HepG2 (cell line): ENCODE measurements around the gene NISCH. TPM values are rescaled to one million over a fixed set of nuclear protein-coding genes. Genes with fewer than 3 reads are reported as not detected.

ENCODE experiments used
- E2F2 ChIP-seq: sonication (generic); formaldehyde crosslinking; IDR thresholded peaks from 2 replicates; pipeline ENCODE4 v1.4.0; 2020; ENCODE audit warnings: missing genetic modification reagents, borderline replicate concordance
- HNF1A ChIP-seq, 2 experiments: sonication (generic) in 1 of 2; formaldehyde crosslinking in 1 of 2; IDR thresholded peaks; 2 replicates each; pipeline versions ENCODE4 v1.4.0 to v1.6.1; 2016 to 2020; ENCODE audit warnings: borderline replicate concordance in 1 of 2, low read depth in 1 of 2, mild to moderate bottlenecking in 1 of 2, missing genetic modification reagents in 1 of 2
- KDM3A ChIP-seq: IDR thresholded peaks from 2 replicates; pipeline ENCODE4 v1.6.1; 2018; ENCODE audit warnings: low read depth, missing compliant biosample characterization
- LBX2 ChIP-seq: sonication (generic); formaldehyde crosslinking; IDR thresholded peaks from 2 replicates; pipeline ENCODE4 v1.5.0; 2020; ENCODE audit warnings: missing genetic modification reagents, mild to moderate bottlenecking, borderline replicate concordance
- MAZ ChIP-seq, 2 experiments: sonication (generic) in 1 of 2; formaldehyde crosslinking in 1 of 2; IDR thresholded peaks; 2 replicates each; pipeline versions ENCODE4 v1.5.0 to v1.6.1; 2012 to 2020; ENCODE audit warnings: low read depth in 2 of 2, mild to moderate bottlenecking in 2 of 2, borderline replicate concordance in 1 of 2, improper control_type of control experiment in 1 of 2, low read length in 1 of 2, missing genetic modification reagents in 1 of 2, moderate library complexity in 1 of 2
- MEIS2 ChIP-seq: sonication (generic); formaldehyde crosslinking; IDR thresholded peaks from 2 replicates; pipeline ENCODE4 v1.9.0; 2021; ENCODE audit warnings: mild to moderate bottlenecking, missing genetic modification reagents
- PITX1 ChIP-seq: sonication (generic); formaldehyde crosslinking; IDR thresholded peaks from 2 replicates; pipeline ENCODE4 v1.5.1; 2020; ENCODE audit warnings: mild to moderate bottlenecking, missing genetic modification reagents
- PTBP1 ChIP-seq: fragments of 200-400 bp; formaldehyde crosslinking; IDR thresholded peaks from 2 replicates; pipeline ENCODE4 v1.6.1; 2018; ENCODE audit warnings: low read length, low read depth; ENCODE audit not compliant: poor library complexity, severe bottlenecking
- SNAPC2 ChIP-seq: sonication (generic); formaldehyde crosslinking; IDR thresholded peaks from 2 replicates; pipeline ENCODE4 v1.8.1; 2022; ENCODE audit warnings: mild to moderate bottlenecking, missing genetic modification reagents
- WIZ ChIP-seq: sonication (generic); formaldehyde crosslinking; IDR thresholded peaks from 2 replicates; pipeline ENCODE4 v1.5.1; 2020; ENCODE audit warnings: mild to moderate bottlenecking, missing genetic modification reagents
- YY1 ChIP-seq: IDR thresholded peaks from 2 replicates; pipeline ENCODE4 v1.6.1; 2011; ENCODE audit warnings: low read length, low read depth, moderate library complexity, mild to moderate bottlenecking; ENCODE audit not compliant: insufficient read depth, insufficient replicate concordance
- ZBTB3 ChIP-seq: sonication (generic); formaldehyde crosslinking; IDR thresholded peaks from 2 replicates; pipeline ENCODE4 v1.4.0; 2020; ENCODE audit warnings: low read depth, mild to moderate bottlenecking, moderate library complexity, missing genetic modification reagents, borderline replicate concordance
- ZBTB49 ChIP-seq: sonication (generic); formaldehyde crosslinking; IDR thresholded peaks from 2 replicates; pipeline ENCODE4 v1.4.0; 2020; ENCODE audit warnings: missing genetic modification reagents, borderline replicate concordance
- ZNF296 ChIP-seq: sonication (generic); formaldehyde crosslinking; conservative IDR thresholded peaks from 2 replicates; pipeline ENCODE4 v1.5.0; 2020; ENCODE audit warnings: mild to moderate bottlenecking, missing genetic modification reagents
- ZNF337 ChIP-seq: sonication (generic); formaldehyde crosslinking; IDR thresholded peaks from 2 replicates; pipeline ENCODE4 v1.5.1; 2020; ENCODE audit warnings: missing genetic modification reagents, low read depth, mild to moderate bottlenecking, borderline replicate concordance
- ZNF543 ChIP-seq: sonication (generic); formaldehyde crosslinking; IDR thresholded peaks from 2 replicates; pipeline ENCODE4 v1.4.0; 2020; ENCODE audit warnings: mild to moderate bottlenecking, missing genetic modification reagents
- ZNF569 ChIP-seq: sonication (generic); formaldehyde crosslinking; IDR thresholded peaks from 2 replicates; pipeline ENCODE4 v1.5.0; 2020; ENCODE audit warnings: mild to moderate bottlenecking, missing genetic modification reagents, moderate library complexity, borderline replicate concordance
- ZNF598 ChIP-seq: sonication (generic); formaldehyde crosslinking; IDR thresholded peaks from 2 replicates; pipeline ENCODE4 v1.5.1; 2020; ENCODE audit warnings: mild to moderate bottlenecking, missing genetic modification reagents, borderline replicate concordance
- ZNF792 ChIP-seq: IDR thresholded peaks from 2 replicates; pipeline ENCODE4 v1.6.1; 2016
- polyA plus RNA-seq, 8 experiments: library from polyadenylated mRNA; depleted of rRNA in 3 of 8; stranded (reverse) in 7 of 8; unstranded in 1 of 8; fragments of >200 nt; fragmentation: Illumina TruSeq in 4 of 8; extraction: Trizol in 4 of 8; gene quantifications; 2 replicates each; pipeline versions ENCODE4 v1.2.1 to v1.2.3, GENCODE V29; 2011 to 2016; ENCODE audit warnings: low read depth in 4 of 8, missing spikeins in 1 of 8, mixed read lengths in 1 of 8; ENCODE audit not compliant: insufficient read depth in 1 of 8
- total RNA-seq, 5 experiments: library from RNA; depleted of rRNA; stranded (reverse); fragments of >200 nt; fragmentation: Illumina TruSeq; extraction: Trizol; gene quantifications; 2 replicates each; pipeline ENCODE4 v1.2.3, GENCODE V29; 2016; ENCODE audit warnings: low read depth in 1 of 5

Gene NISCH
- total and polyA plus RNA-seq, 2 of the 13 experiments (the other 11 are each of a cell fraction or from before 2014, with no cell fraction given): 27.0 to 47.6 TPM

- TF ChIP-seq YY1 (peak; percentile 37), ZNF569 (CRISPR knock-in tag) (no peak), PITX1 (CRISPR knock-in tag) (peak; percentile 38; the same call in 1 of the 2 replicates), ZBTB3 (no peak), ZNF598 (CRISPR knock-in tag) (no peak; the same call in 1 of the 2 replicates), E2F2 (CRISPR knock-in tag) (no peak), KDM3A (CRISPR knock-in tag) (0 out of 2 replicates have a peak, but pooled peaks have one; percentile 26), ZNF792 (CRISPR knock-in tag) (peak; percentile 42; the same call in 1 of the 2 replicates), ZNF543 (CRISPR knock-in tag) (no peak), PTBP1 (no peak), MAZ (IDR thresholded peaks at IDR 0.05; ENCODE audit: borderline replicate concordance, low read depth, low read length) (0 out of 2 replicates have a peak, but pooled peaks have one; percentile 51), MAZ (CRISPR knock-in tag; IDR thresholded peaks at IDR 0.05; ENCODE audit: low read depth) (peak; percentile 44; the same call in 1 of the 2 replicates), ZNF337 (CRISPR knock-in tag) (peak; percentile 65; the same call in 1 of the 2 replicates), WIZ (CRISPR knock-in tag) (peak; percentile 43; the same call in 1 of the 2 replicates), HNF1A (IDR thresholded peaks at IDR 0.05; ENCODE audit: low read depth) (peak; percentile 55), HNF1A (CRISPR knock-in tag; IDR thresholded peaks at IDR 0.05; ENCODE audit: borderline replicate concordance) (no peak), ZNF296 (CRISPR knock-in tag) (peak; percentile 80), SNAPC2 (CRISPR knock-in tag) (peak; percentile 48; the same call in 1 of the 2 replicates), MEIS2 (CRISPR knock-in tag) (0 out of 2 replicates have a peak, but pooled peaks have one; percentile 46), ZBTB49 (CRISPR knock-in tag) (no peak), LBX2 (CRISPR knock-in tag) (no peak)
Measured at GRCh38 chr3:52429779-52430415, 25.5 kb upstream of the NISCH start (continued).
